NCI-H2196 treated with DMSO at 0.1 percent for 48 hours (cell line): ENCODE measurements around the gene BRAT1.

ENCODE experiments used
- DNase-seq: peaks from one replicate; lab custom pipeline; 2025; ENCODE audit not compliant: unreplicated experiment; lab: John Stamatoyannopoulos, UW

Gene BRAT1

GRCh38 chr7:2500701-2501100, 54.6 kb downstream of the BRAT1 start:
- DNase-seq, result no peak

GRCh38 chr7:2499719-2500430, 55.4 kb downstream of the BRAT1 start:
- DNase-seq, result no peak

- DNase-seq, result no peak
Measured at GRCh38 chr7:2499181-2499580, 56.1 kb downstream of the BRAT1 start.

GRCh38 chr7:2498708-2499107, 56.6 kb downstream of the BRAT1 start:
- DNase-seq, result no peak

- no peak for DNase-seq
Measured at GRCh38 chr7:2497500-2498336, 57.6 kb downstream of the BRAT1 start.

GRCh38 chr7:2497065-2497464, 58.3 kb downstream of the BRAT1 start:
- DNase-seq, result no peak

- no peak for DNase-seq
Measured at GRCh38 chr7:2496375-2496774, 58.9 kb downstream of the BRAT1 start.

- DNase-seq, result no peak
Measured at GRCh38 chr7:2495418-2496299, 59.7 kb downstream of the BRAT1 start.

- DNase-seq, result no peak
Measured at GRCh38 chr7:2494191-2495130, 60.9 kb downstream of the BRAT1 start.

- no peak for DNase-seq
Measured at GRCh38 chr7:2493205-2494164, 61.8 kb downstream of the BRAT1 start.

GRCh38 chr7:2492038-2492437, 63.3 kb downstream of the BRAT1 start:
- no peak for DNase-seq

- no peak for DNase-seq
Measured at GRCh38 chr7:2490181-2490651, 65.1 kb downstream of the BRAT1 start.

- no peak for DNase-seq
Measured at GRCh38 chr7:2488681-2489080, 66.6 kb downstream of the BRAT1 start.

GRCh38 chr7:2488272-2488645, 67.1 kb downstream of the BRAT1 start:
- DNase-seq, result no peak
